Epidermal melanocyte (primary cell): ENCODE data around the gene GOLGA6L10.
"Not testable (repeated sequence)": the region's sequence is repeated elsewhere in the genome, so short reads cannot be mapped to it uniquely, and the experiment has no call there.

ENCODE experiments used
- DNase-seq: peaks from one replicate; pipeline ENCODE4 v3.0.0; 2011; ENCODE audit warnings: low spot score; ENCODE audit not compliant: insufficient read length

The GOLGA6L10 gene

DNA sequence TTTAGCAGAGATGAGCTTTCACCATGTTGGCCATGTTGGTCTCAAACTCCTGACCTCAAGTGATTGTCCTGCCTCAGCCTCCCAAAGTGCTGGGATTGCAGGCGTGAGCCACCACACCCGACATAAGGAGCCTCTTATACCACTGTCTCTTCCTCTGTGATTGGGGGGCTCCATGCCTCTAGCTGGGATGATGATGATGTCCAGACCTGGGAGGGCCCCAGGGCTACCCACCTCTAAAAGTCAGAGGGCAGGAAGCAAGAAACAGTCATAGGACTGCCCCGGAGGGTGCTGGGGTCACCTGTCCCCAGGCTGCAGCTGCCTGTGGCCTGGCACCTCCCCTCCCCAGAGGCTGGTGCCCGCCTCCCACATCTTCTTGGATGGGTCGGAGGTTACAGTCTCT, 5.4 kb downstream of the GOLGA6L10 start:
- not testable (repeated sequence) for DNase-seq

DNA sequence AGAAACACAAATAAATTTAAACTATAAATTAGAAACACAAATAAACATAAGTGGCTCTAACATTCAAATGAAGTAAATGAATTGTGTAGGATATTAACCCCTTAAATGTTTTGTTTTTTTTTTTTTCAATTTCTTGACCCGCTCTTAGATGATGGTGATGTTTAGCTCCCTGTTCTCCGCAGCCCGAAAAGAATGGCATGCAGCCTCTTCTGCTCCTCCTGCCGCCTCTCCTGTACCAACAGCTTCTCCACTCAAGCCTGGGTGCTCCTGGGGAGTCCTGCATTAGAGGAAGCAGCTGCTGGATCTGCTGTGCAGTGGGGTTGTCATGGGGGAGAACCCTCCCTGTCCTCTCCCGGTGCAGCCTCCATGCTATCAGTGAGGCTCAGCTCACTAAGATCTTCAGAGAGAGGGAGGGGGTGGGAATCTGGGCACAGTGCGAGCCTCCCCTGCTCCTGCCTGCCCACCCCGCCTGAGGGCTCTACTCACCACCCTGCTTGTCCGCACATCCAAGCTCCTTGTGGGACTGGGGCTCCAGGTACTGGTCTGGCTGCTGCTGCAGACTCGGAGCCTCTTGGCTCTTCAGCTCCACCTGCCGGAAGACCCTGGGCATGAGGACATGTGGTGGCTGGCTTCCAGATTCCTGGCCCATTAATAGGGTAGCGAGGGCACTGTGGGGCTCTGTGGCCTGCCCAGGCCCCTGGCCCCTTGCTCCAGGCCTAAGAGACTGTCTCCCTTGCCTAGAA, 6.5 kb downstream of the GOLGA6L10 start:
- not testable (repeated sequence) for DNase-seq

DNA sequence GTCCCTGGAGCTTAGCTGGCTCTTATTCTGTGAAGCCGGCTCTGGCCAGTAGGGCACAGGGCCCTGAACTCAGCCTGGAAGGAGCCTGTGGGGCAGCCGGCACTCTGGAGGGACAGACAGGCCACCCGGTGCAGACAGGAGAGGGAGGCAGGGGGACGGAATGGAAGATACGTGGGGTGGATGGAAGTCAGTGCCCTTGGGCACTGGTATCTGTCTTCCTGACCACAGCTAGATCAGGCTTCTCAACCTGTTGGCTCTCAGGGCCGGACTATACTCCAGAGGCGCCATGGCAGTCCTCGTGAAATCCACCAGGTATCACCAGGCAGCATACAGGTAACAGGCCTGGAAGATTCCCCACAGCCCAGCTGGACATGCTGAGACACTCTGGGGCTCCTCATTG, 10.7 kb downstream of the GOLGA6L10 start:
- DNase-seq: not testable (repeated sequence)

DNA sequence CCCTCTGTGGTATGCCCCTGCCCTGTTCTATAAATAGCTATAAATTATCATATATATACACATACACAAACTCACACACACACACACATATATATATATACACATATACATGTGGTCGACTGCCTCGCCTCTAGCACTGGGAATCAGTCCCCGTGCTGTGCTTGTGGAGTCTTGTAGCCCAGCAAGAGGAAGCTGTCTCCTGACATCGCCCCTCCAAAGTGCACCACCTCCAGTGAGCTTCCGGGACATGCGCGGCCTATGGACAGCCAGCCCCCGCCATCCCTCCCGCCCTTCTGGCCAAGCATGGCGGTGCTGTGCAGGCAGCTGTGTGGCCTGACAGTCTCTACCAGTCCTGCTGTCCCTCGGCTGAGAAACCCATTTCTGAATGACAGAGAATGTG, 11.2 kb downstream of the GOLGA6L10 start:
- DNase-seq: not testable (repeated sequence)

DNA sequence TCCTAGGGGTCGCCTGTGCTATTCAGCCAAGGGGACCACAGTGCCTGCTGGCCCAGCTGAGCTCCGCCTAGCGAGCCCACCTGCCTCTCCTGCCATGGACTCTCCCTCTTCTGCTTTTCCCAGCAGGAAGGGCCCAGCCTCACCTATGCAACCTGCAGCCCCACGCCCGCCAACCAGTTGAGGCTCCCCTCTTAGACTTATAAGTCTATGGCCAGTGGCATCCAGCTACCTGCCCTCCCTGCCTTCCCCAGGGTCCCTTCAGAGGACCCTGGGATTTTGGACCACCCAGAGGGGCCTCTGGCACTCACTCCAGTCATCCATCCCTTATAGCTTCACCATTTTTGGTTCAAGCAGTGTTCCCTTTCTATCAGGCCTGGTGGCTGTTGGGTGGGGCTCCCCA, 12.2 kb downstream of the GOLGA6L10 start:
- not testable (repeated sequence) for DNase-seq

DNA sequence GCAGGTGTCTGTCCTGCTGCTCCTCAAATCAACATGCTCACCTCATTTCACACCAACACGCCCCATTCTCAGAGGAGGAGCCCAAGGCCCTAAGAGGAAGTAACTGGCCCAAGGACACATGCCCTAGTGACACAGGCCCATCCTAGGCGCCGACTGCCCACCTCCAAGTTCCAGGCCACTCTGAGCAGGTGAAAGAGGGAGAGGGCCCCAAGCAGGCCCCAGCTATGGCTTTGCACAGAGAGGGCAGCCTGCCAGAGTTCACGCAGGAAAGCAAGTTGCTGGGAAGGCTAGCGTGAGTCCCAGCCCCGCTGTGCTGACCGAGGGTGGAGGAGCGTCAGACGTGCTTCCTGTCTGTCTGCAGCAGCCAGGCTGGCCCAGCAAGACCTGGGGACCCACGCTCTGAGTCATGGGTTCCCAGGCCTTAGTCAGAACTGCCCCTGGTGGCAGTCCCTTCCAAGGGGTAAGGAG, 13.1 kb downstream of the GOLGA6L10 start:
- DNase-seq: not testable (repeated sequence)

DNA sequence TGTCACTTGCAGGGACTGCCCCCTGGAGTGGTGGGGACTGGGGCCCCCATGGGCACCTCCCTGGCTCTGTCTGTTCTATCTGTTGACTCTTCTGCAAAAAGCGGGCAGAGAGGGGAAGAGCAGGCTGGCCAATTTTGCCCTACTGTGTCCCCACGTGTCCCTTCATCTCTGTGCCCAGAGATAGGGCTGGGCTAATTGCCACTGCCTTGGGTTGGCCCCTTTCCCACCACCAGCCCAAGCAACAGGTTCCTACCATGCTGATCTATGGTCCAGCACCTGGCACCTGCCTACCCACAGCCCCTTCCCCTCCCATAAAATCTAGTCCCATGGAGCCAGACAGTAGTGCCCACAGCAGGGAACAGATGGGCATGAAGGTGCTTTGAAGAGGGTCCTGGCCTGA, 14.3 kb downstream of the GOLGA6L10 start:
- DNase-seq: not testable (repeated sequence)

DNA sequence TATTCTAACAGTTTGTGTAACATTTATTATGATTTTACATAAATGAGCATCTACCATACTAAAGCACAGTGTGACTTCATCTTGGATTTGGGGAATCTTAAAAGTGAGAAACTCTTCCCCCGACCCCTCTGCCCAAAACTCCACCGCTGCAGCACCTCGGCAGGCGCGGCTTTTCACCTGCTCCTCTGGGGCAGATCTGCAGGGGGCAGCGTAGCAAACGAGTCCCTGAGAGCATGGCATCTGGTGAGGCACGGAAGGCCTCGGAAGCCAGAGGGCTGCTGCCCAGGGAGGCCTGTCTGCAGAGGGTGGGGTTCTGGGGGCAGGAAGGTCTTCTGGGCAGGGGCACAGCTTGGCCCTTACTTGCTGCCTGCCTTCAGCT, 14.7 kb downstream of the GOLGA6L10 start:
- DNase-seq: not testable (repeated sequence)

DNA sequence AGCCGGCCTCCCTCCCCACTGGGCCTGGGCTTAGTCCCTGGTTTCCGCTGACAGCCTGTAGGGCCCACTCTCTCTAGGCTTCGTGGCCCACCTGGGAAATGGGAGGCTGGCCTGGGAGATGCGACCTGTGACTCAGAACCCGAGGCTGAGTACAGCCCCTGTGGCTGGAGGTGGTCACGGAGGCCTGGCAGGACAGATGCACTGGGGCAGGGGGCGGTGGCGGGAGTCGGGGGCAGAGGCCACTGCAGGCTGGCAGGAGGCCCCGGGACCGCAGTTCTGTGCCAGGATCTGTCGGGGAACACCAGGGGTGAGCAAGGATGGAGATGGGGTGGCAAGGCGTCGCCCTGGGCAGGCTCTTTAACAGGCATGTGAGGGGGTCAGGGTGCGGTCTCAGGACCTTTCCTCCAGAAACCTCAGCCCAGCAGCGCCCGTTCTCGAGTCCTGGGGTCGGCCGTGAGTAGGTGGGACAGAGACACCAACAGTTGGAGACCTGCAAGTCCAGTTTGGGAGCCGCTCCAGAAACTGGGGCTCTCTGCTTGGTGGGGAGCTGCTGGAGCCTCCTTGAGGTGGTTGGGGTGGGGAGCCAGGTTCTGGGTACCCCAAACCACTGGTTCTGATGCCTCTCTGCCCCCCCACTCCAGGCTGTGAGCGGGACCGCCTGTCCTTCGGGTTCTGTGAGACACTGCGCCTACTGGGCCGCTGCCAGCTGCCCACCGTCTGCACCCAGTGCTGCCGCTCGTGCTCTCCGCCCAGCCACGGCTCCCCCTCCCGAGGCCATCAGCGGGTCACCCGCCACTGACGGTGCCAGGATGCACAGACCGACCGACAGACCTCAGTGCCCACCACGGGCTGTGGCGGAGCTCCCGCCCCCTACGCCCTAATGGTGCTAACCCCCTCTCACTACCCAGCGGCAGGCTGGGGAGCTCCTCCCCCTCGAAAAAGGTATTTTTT, 15.4 kb downstream of the GOLGA6L10 start:
- not testable (repeated sequence) for DNase-seq

DNA sequence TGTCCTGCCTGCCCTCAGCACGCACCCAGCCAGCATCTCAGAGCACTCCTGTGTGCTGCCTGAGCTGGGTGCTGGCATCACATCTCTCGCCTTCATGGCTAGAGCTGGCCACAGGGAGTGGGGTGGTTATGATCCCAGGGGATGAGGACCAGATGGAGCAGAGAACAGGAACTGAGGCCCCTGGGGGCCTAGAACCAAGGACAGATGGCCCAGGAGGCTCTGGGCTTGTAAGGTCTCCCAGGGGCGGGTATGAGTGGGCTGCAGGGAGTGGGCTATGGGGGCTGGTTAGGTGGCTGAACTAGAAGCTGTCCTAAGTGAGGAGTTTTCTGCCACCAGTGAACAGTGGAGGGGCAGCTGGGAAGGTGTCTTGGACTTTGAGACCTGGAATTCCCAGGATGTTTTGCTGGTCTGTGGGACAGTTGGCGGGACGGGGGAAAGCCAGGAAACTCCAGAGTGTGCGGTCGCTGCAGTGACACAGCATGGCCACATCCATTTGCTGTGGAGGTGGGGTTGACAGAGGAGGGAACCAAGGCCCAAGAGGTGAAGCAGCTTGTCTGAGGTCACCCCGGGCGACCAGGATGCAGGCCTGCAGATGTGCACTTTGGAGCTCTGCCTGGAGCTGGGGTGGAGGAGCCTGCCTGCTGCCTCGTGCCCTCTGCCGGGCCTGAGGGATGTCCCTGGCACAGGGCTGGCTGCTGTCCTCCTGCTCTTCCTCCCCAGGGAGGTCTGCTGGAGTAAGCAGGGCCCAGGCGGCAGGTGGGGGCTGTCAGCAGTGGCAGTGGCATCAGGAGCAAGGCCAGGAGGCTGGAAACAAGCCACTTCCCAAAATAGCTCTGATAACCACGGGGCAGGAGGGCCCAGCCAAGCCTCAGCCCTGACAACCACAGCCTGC, 16.3 kb downstream of the GOLGA6L10 start:
- not testable (repeated sequence) for DNase-seq

DNA sequence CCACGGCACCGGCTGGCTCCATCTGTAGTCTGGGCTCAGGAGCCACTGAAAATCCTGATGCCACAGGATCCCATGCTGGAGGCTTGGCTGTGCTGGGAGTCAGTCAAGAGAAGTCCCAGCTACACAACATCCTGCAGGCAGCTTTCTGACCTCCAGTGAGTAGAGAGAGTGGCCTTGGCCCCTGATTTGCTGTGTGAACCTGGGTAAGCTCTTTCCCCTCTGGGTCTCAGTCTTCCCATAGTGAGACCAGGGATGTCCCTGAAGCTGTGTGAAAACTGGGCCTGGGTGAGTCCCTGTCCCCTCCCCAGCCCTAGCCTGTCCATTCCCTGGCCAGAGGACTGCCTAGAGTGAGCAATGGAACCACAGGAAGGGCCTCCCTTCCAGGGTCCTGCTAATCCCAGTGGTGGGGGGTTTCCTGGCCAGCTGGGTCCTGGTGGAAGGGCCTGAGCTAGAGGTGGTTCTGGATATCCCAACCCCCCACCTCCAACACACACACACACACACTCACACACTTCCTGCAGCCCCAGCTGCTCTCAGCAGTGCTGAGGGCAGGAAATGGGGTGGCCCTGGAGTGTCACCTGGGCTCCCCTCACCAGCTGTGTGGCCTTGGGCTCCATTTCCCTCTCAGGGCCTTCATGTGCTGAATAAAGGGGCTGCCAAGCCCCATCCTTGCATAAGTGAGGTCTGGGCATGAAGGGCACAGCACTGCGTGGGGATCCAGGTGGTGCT, 17.5 kb downstream of the GOLGA6L10 start:
- not testable (repeated sequence) for DNase-seq

DNA sequence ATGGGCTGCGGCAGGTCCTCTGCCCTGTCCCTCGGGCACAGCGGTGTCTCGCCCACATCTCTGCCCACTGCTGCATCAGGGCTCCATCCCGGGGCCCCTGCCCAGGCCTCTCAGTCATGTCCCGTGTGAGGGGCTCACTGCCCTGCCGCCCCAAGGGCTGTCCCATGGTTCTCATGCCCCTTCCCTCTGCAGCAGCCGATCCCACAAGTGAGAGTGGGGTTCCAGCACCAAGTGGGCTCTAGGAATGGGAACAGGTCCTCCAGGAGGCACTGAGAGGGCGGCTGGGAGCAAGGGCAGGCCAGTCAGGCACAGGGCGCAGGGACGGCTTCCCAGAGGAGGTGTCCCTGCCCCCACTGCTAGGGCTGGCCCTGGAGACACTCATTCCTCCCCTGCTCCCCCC, 18.4 kb downstream of the GOLGA6L10 start:
- not testable (repeated sequence) for DNase-seq

DNA sequence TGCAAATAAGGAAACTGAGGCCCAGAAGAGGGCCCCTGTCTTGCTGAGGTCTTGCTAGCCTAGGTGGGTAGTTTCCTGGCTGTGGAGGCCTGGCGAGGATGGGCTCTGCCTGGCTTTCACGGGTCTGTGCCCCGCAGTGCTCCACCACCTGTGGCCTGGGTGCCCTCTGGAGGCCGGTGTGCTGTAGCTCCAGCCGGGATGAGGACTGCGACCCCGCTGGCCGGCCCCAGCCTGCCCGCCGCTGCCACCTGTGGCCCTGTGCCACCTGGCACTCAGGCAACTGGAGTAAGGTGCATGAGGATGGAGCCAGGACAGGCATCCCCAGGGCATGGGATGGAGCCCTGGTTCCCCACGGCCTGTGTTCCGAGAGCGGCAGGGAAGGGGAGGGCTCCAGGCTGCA, 20.2 kb downstream of the GOLGA6L10 start:
- not testable (repeated sequence) for DNase-seq

DNA sequence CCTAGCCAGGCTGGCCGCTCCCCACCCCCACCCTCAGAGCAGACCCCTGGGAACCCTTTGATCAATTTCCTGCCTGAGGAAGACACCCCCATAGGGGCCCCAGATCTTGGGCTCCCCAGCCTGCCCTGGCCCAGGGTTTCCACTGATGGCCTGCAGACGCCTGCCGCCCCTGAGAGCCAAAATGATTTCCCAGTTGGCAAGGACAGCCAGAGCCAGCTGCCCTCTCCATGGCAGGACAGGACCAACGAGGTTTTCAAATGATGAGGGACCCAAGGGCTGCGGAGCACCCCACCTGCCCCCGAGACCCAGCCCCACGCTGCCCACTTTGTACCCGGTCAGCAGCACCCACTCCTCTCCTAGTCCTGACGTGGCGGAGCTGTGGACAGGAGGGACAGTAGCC, 21.9 kb downstream of the GOLGA6L10 start:
- DNase-seq: not testable (repeated sequence)

DNA sequence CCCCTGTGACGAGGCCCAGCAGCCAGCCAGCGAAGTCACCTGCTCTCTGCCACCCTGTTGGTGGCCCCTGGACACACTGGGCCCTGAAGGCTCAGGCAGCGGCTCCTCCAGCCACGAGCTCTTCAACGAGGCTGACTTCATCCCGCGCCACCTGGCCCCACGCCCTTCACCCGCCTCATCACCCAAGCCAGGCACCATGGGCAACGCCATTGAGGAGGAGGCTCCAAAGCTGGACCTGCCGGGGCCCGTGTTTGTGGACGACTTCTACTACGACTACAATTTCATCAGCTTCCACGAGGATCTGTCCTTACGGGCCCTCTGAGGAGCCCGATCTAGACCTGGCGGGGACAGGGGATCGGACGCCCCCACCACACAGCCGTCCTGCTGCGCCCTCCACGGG, 22.4 kb downstream of the GOLGA6L10 start:
- DNase-seq: not testable (repeated sequence)

DNA sequence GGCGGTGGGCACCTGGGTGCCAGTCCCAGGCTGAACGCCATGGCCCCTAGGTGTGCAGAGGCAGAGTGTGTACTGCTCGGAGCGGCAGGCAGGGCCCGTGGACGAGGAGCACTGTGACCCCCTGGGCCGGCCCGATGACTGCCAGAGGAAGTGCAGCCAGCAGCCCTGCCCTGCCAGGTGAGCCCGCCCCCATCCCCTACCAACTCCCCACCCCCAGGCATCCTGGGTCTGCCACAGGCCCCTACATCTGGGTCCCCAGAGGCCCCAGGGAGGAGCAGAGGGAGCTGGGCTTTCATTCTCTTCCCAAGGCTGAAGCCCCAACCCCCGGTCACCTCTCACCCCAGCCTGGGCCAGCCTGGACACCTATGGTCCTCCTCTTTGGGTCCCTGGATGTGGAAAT, 23.6 kb downstream of the GOLGA6L10 start:
- DNase-seq: not testable (repeated sequence)

DNA sequence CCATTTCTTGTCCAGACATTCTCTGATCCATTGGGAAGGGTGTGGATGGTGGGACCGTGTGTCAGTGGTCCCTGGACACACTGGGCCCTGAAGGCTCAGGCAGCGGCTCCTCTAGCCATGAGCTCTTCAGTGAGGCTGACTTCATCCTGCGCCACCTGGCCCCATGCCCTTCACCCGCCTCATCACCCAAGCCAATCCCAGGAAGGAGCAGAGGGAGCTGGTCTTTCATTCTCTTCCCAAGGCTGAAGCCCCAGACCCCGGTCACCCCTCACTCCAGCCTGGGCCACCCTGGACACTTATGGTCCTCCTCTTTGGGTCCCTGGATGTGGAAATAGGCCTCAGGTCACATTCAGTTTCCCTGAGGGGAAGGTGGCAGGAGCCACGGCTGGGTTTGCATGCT, 24.4 kb downstream of the GOLGA6L10 start:
- DNase-seq: not testable (repeated sequence)

DNA sequence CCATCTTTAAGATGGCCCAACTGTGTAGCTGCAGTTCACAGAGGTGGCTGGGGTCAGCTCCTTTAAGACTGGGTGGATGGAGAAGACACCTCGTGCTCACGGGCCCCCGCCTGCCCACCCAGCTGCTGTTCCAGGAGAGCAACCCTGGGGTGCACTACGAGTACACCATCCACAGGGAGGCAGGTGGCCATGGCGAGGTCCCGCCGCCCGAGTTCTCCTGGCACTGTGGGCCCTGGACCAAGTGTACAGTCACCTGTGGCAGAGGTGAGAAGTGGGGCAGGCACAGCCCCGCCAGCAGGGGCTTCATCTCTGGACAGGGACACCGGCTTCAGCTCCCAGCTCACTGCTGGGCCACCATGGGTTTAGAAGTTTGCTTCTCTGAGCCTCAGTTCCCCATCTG, 26.8 kb downstream of the GOLGA6L10 start:
- DNase-seq: not testable (repeated sequence)

DNA sequence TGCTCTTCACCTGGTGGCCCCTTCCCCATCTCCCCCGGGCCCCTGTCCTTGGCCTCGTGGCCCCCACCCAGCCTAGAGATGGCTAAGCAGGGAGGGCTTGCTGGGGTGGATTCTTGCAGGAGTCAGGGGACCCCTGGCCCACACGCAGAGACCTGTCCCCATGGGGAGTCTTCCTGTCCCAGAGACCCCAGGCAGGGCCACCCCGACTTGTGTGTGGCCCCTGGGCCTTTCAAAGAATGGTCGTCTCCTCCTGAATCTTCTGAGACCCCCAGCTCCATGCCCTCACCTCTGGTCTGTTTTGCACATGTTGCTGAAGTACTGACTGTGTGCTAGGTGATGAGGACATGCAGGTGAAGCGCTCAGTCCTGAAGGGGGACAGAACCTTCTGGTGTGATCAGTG, 28.4 kb downstream of the GOLGA6L10 start:
- not testable (repeated sequence) for DNase-seq

DNA sequence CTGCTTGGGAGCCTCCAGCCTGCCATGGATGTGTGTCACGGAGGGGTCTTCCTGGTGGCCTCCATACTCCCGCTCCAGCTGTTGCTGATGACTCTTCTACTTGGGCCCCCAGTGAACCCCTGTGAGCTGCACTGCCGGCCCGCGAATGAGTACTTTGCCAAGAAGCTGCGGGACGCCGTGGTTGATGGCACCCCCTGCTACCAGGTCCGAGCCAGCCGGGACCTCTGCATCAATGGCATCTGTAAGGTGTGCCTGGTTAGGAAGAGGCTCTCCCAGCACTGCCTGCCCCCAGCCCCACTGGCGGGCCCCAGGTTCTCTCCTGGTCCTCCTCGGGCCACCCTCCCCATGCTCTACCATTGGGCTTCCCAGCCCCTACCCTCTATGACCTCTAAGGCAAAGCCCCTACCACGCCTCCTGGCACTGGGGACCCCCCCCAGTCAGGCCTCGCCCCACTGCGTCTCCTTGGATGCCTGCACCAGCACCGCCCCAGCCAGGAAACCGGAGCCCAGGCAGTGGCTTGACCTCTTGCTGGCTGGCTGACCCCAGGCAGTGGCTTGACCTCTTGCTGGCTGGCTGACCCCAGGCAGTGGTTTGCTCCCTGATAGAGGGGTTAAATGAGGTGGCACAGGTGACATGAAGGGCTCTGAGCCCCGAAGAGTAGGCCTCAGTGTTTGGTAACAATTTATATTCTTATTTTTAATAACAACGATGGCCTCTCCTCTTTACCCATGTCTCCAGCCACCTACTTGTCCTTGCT, 29.6 kb downstream of the GOLGA6L10 start:
- not testable (repeated sequence) for DNase-seq
